Panc1 (cell line): ENCODE measurements around the gene BPIFA2.

Source experiments
- CTCF ChIP-seq: fragments of 450-650 bp; IDR thresholded peaks from 2 replicates; pipeline ENCODE4 v1.5.1; 2017; ENCODE audit warnings: mild to moderate bottlenecking
- POLR2AphosphoS5 ChIP-seq: IDR thresholded peaks from 2 replicates; pipeline ENCODE4 v1.6.1; 2012; ENCODE audit warnings: mild to moderate bottlenecking, low read depth, low read length, moderate library complexity
- REST ChIP-seq, 2 experiments: IDR thresholded peaks; 2 replicates each; pipeline ENCODE4 v1.6.1; 2011 to 2012; ENCODE audit warnings: low read depth in 2 of 2, control low read depth in 1 of 2, low read length in 1 of 2, mild to moderate bottlenecking in 1 of 2, moderate library complexity in 1 of 2; ENCODE audit not compliant: insufficient read depth in 1 of 2

- TF ChIP-seq CTCF, result no peak
- TF ChIP-seq REST (IDR thresholded peaks at IDR 0.05; ENCODE audit: insufficient read depth in 1 of 2, low read depth in 2 of 2, low read length in 1 of 2), result no peak
- no peak for TF ChIP-seq POLR2AphosphoS5
Observed at GRCh38 chr20:33124994-33125393, 43.0 kb upstream of the BPIFA2 start.
